Vagina (tissue), 2 donors: ENCODE results near the gene SEMA4A. TPM values are rescaled to one million over a fixed set of nuclear protein-coding genes. Genes with fewer than 3 reads are reported as not detected.
"Not testable (repeated sequence)": the region's sequence is repeated elsewhere in the genome, so short reads cannot be mapped to it uniquely, and the experiment has no call there.

ENCODE experiments used
- DNase-seq, 2 donors: peaks; one replicate each; pipeline ENCODE4 v3.0.0-alpha.2; 2017; ENCODE audit errors: extremely low spot score in 2 of 2
- H3K27ac ChIP-seq: fragments of 200-600 bp; sonication (generic); one replicate; pipeline ENCODE4 v1.5.1; 2019
- H3K27me3 ChIP-seq: fragments of 200-600 bp; sonication (generic); one replicate; pipeline ENCODE4 v1.5.1; 2019
- H3K36me3 ChIP-seq, 2 donors: fragments of 200-600 bp; sonication (generic); one replicate each; pipeline ENCODE4 v1.5.1; 2017 to 2019
- H3K4me1 ChIP-seq: fragments of 200-600 bp; sonication (generic); one replicate; pipeline ENCODE4 v1.5.1; 2019
- H3K4me3 ChIP-seq, 2 donors: fragments of 200-600 bp; sonication (generic); 1 replicate in 1 of 2; 2 replicates in 1 of 2; pipeline ENCODE4 v1.5.1; 2016 to 2019
- H3K9me3 ChIP-seq: fragments of 200-600 bp; sonication (generic); one replicate; pipeline ENCODE4 v1.5.1; 2019
- CTCF ChIP-seq, 3 experiments: fragments of 450-650 bp in 2 of 3; fragments of 200-600 bp in 1 of 3; sonication (generic) in 1 of 3; IDR thresholded peaks; one replicate each; pipeline ENCODE4 v1.5.1; 2017 to 2019; ENCODE audit warnings: antibody characterized with exemption in 3 of 3, mild to moderate bottlenecking in 2 of 3, moderate library complexity in 2 of 3
- POLR2A ChIP-seq, 2 donors: fragments of 450-650 bp; IDR thresholded peaks; one replicate each; pipeline ENCODE4 v1.6.1; 2017; ENCODE audit warnings: antibody characterized with exemption in 2 of 2, mild to moderate bottlenecking in 2 of 2, moderate library complexity in 2 of 2
- POLR2AphosphoS5 ChIP-seq, 2 donors: sonication (generic); formaldehyde crosslinking; IDR thresholded peaks; one replicate each; pipeline ENCODE4 v1.9.0; 2017; ENCODE audit warnings: antibody characterized with exemption in 2 of 2, mild to moderate bottlenecking in 2 of 2, low read depth in 1 of 2; ENCODE audit not compliant: insufficient read depth in 1 of 2
- intact Hi-C: fragments of 100-400 bp; cut with DNase I; formaldehyde crosslinking; loops from one replicate; pipeline ENCODE4 v1.15.1; 2023
- total RNA-seq: library from RNA; depleted of rRNA; stranded (reverse); fragments of >200 nt; gene quantifications from one replicate; pipeline ENCODE4 v1.2.3, GENCODE V29; 2016

The SEMA4A gene
- total RNA-seq, 1 donor from 2014 or later = 18.7 TPM

GRCh38 chr1:156123356-156124196 is 29.8 kb upstream of the SEMA4A start:
- Histone ChIP-seq H3K27me3 (no peaks in the 10 kb centered on the region), H3K27ac (peak overlapping the region; percentile 97), H3K9me3 (no peaks in the 10 kb centered on the region), H3K36me3 (no peaks in the 10 kb centered on the region), H3K4me3 (peak overlapping the region; percentile 100), H3K4me1 (peaks cover 100% of the 10 kb centered on the region)
- TF ChIP-seq POLR2AphosphoS5 (IDR thresholded peaks at IDR 0.05; ENCODE audit: insufficient read depth in 1 of 2, low read depth in 1 of 2) (peak; percentile 86 to 93), POLR2A (IDR thresholded peaks at IDR 0.05) (peak in 1 of 2 donors; percentile 64), CTCF (IDR thresholded peaks at IDR 0.05) (peak in 1 of 3 experiments; percentile 22)
- DNase-seq = peak in 1 of 2 donors; percentile 99
- intact Hi-C loops = no loop called here

GRCh38 chr1:156124557-156125483 is 28.6 kb upstream of the SEMA4A start:
- Histone ChIP-seq H3K36me3 (no peaks in the 10 kb centered on the region), H3K27me3 (no peaks in the 10 kb centered on the region), H3K4me1 (peaks cover 100% of the 10 kb centered on the region), H3K4me3 (peak overlapping the region; percentile 100), H3K27ac (peak overlapping the region; percentile 97), H3K9me3 (no peaks in the 10 kb centered on the region)
- intact Hi-C loops = no loop called here
- TF ChIP-seq CTCF (IDR thresholded peaks at IDR 0.05) = no peak
- TF ChIP-seq POLR2A (IDR thresholded peaks at IDR 0.05) = peak in 1 of 2 donors; percentile 27
- TF ChIP-seq POLR2AphosphoS5 (IDR thresholded peaks at IDR 0.05; ENCODE audit: insufficient read depth in 1 of 2, low read depth in 1 of 2) = peak; percentile 59 to 62
- no peak for DNase-seq

- H3K9me3 ChIP-seq, H3K27me3 ChIP-seq, DNase-seq, intact Hi-C loops, H3K36me3 ChIP-seq: not testable (repeated sequence)
- peak overlapping the region; percentile 97 for H3K27ac ChIP-seq
- peaks cover 100% of the 10 kb centered on the region for H3K4me1 ChIP-seq
- H3K4me3 ChIP-seq = peak overlapping the region; percentile 100
These were observed 27.8 kb upstream of the SEMA4A start for GRCh38 chr1:156125544-156125943.

- intact Hi-C loops = no loop called here
- Histone ChIP-seq H3K27ac (peak overlapping the region; percentile 97), H3K9me3 (no peaks in the 10 kb centered on the region), H3K36me3 (peaks cover 0 to 7% of the 10 kb centered on the region in 2 donors), H3K4me3 (peak overlapping the region; percentile 100), H3K27me3 (no peaks in the 10 kb centered on the region), H3K4me1 (peaks cover 100% of the 10 kb centered on the region)
- no peak for DNase-seq
- TF ChIP-seq POLR2AphosphoS5 (IDR thresholded peaks at IDR 0.05; ENCODE audit: insufficient read depth in 1 of 2, low read depth in 1 of 2) = peak; percentile 67 to 86
- peak in 1 of 3 experiments; percentile 31 for TF ChIP-seq CTCF (IDR thresholded peaks at IDR 0.05)
- TF ChIP-seq POLR2A (IDR thresholded peaks at IDR 0.05) = no peak
These were observed 27.2 kb upstream of the SEMA4A start for GRCh38 chr1:156126043-156126629.
